ENCODE measurements around the gene FOXP1. TPM values are rescaled to one million over a fixed set of nuclear protein-coding genes. Genes with fewer than 3 reads are reported as not detected.

FOXP1 gene
- total RNA-seq, 4 donors from 2014 or later: 13.2 to 46.6 (median 29.2) TPM

DNA sequence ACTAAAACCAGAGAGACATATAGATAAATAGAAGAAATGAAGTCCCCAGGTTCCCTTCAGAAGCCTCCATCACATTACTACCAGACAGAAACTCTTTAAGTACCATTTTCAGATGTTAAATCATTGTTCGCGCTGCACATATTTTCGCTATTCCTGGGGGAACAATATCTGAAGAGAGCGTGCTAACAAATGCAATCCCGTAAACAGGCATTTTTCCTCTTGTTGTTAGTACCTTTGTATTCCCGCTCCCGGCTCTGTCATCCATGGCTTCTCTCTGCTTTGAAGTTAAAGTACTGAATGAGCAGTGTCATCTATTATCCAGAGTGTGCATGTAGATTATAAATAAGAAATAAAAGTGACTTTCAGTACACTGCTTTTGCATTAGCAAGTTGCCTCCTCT, 412.3 kb downstream of the FOXP1 start:
- no peak overlapping the region for H3K27ac ChIP-seq
- no peaks in the 10 kb centered on the region for H3K9me3 ChIP-seq
- intact Hi-C loops (cut with DNase I; ENCODE audit: low total_unique reads) (no loop called here), in situ Hi-C loops (cut with MboI; ENCODE audit: low sequenced_read_pairs in 4 of 4) (no loop called here)
- no peaks in the 10 kb centered on the region for H3K27me3 ChIP-seq
- no peaks in the 10 kb centered on the region for H3K36me3 ChIP-seq
- H3K4me3 ChIP-seq: no peak overlapping the region
- DNase-seq (no peak), ATAC-seq (no peak)
- no peaks in the 10 kb centered on the region for H3K4me1 ChIP-seq
- TF ChIP-seq, protein P1, sequence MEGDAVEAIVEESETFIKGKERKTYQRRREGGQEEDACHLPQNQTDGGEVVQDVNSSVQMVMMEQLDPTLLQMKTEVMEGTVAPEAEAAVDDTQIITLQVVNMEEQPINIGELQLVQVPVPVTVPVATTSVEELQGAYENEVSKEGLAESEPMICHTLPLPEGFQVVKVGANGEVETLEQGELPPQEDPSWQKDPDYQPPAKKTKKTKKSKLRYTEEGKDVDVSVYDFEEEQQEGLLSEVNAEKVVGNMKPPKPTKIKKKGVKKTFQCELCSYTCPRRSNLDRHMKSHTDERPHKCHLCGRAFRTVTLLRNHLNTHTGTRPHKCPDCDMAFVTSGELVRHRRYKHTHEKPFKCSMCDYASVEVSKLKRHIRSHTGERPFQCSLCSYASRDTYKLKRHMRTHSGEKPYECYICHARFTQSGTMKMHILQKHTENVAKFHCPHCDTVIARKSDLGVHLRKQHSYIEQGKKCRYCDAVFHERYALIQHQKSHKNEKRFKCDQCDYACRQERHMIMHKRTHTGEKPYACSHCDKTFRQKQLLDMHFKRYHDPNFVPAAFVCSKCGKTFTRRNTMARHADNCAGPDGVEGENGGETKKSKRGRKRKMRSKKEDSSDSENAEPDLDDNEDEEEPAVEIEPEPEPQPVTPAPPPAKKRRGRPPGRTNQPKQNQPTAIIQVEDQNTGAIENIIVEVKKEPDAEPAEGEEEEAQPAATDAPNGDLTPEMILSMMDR (IDR thresholded peaks at IDR 0.05 in 4 of 5, conservative IDR thresholded peaks at IDR 0.05 in 1 of 5): no peak
- TF ChIP-seq POLR2A (IDR thresholded peaks at IDR 0.05): no peak

DNA sequence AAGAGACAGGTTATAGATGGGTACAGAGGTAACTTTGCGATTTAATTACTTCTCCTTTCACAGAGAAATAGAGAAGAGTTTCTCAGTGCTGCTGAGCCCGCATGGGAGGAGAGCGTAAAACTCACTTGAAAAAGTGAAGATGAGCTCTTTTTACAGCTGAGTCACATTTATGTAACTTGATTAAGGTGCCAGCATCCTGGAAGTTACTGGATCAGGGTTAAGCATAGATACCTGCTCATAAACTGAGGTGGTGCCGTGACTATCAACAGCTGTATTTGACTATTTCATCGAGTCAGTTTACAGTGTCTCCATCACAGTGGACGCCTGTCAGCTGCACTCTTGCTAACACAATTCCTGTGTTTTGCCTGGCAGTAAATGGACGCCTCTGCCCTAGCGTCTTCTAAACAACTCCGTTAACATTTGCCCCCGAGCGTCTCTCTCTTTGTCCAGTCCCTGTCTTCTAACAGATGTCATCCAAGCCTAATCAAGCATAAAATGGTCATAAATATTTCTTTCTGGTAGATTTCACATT, 414.6 kb downstream of the FOXP1 start:
- ATAC-seq: peak in 1 of 2 donors; percentile 18
- in situ Hi-C loops (cut with MboI; ENCODE audit: low sequenced_read_pairs in 4 of 4): no loop called here

DNA sequence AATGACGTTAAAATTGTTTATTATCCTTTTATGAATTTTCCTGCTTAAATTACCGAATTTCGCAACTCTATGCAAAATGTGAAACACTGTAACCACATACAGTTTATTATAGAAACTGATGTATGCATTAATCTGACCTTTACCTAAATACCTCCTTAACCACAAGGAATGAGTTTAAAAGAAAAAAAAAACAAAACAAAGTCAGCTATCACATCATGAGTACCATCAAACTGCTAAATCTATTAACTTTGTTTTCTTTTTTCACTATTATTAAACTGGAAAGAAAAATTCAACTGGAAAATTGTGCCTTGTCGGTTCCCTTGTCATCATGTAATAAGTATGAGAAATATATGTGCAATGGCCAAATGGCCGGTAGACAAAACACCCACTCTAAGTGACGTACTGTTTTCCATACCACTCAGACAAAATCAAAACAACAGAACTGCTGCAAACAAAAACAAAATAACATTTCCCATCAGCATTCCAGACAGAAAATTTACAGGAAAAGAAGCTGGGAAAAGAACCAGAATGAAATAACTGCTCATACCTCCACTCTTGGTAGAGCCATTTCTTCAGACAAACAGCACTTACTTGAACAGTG, 415.3 kb downstream of the FOXP1 start:
- no peak overlapping the region for H3K4me3 ChIP-seq
- ATAC-seq: no peak
- intact Hi-C loops (cut with DNase I; ENCODE audit: low total_unique reads): no loop called here

More for the DNA sequence above, 414.6 kb downstream of the FOXP1 start:
- H3K27ac ChIP-seq: no peak overlapping the region
- H3K4me3 ChIP-seq: no peak overlapping the region
- H3K9me3 ChIP-seq: no peaks in the 10 kb centered on the region
- intact Hi-C loops (cut with DNase I; ENCODE audit: low total_unique reads): no loop called here
- DNase-seq: no peak
- H3K36me3 ChIP-seq: no peaks in the 10 kb centered on the region
- H3K4me1 ChIP-seq: no peaks in the 10 kb centered on the region
- no peaks in the 10 kb centered on the region for H3K27me3 ChIP-seq
- TF ChIP-seq, protein P1 (IDR thresholded peaks at IDR 0.05 in 4 of 5, conservative IDR thresholded peaks at IDR 0.05 in 1 of 5): no peak
- no peak for TF ChIP-seq POLR2A (IDR thresholded peaks at IDR 0.05)

DNA sequence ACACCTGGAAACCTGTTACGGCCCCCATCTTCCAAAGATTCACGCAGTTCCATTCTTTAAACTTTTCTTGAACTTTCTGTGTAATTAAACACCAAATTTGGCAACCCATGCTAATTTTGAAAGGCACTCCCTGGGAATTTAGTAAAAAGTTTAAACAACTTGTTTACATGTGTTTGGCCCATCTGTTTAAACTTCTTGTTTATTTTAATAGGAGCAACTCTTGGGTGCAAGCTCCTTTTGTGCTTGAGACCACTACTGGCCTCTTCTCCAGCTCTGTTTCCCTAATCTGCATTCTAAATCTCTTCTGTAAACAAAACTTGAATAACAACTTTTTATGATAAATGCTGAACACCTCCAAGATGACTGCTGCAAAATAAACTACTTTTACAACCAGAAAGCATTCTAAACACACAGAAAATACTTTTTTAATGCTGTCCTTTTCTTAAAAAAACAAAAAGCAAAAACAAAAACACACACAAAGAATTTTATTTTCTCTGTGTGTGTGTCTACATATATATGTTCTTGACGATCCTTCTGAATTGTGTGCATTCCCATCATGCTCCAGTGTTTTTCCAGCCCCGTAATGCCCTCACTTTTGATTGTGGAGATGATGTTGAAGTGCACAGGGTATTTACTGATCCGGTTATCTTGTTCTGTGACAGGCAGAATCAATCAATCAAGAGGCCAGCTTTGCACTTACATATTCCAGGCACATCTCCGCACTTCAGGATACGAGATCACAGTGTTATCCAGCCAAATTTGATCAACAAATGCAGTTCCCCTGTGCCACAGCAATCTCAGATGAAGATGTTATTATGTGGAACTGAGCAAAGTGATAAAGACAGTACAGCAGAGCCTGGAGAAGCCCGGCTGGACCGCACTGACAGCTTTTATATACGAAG, 416.9 kb downstream of the FOXP1 start:
- no peaks in the 10 kb centered on the region for H3K27me3 ChIP-seq
- TF ChIP-seq, protein P1 (IDR thresholded peaks at IDR 0.05 in 4 of 5, conservative IDR thresholded peaks at IDR 0.05 in 1 of 5): no peak
- no peak for TF ChIP-seq POLR2A (IDR thresholded peaks at IDR 0.05)
- H3K36me3 ChIP-seq: no peaks in the 10 kb centered on the region
- no peak overlapping the region for H3K4me3 ChIP-seq
- intact Hi-C loops (cut with DNase I; ENCODE audit: low total_unique reads) (no loop called here), in situ Hi-C loops (cut with MboI; ENCODE audit: low sequenced_read_pairs in 4 of 4) (no loop called here)
- H3K27ac ChIP-seq: no peak overlapping the region
- H3K4me1 ChIP-seq: no peaks in the 10 kb centered on the region
- DNase-seq (no peak), ATAC-seq (no peak)
- H3K9me3 ChIP-seq: no peaks in the 10 kb centered on the region

More for the DNA sequence above, 415.3 kb downstream of the FOXP1 start:
- DNase-seq: no peak
- Histone ChIP-seq H3K9me3 (no peaks in the 10 kb centered on the region), H3K27me3 (no peaks in the 10 kb centered on the region), H3K36me3 (no peaks in the 10 kb centered on the region), H3K4me1 (no peaks in the 10 kb centered on the region), H3K27ac (no peak overlapping the region)
- in situ Hi-C loops (cut with MboI; ENCODE audit: low sequenced_read_pairs in 4 of 4): no loop called here
- TF ChIP-seq, protein P1 (IDR thresholded peaks at IDR 0.05 in 4 of 5, conservative IDR thresholded peaks at IDR 0.05 in 1 of 5): no peak
- no peak for TF ChIP-seq POLR2A (IDR thresholded peaks at IDR 0.05)
